Colonic mucosa (tissue), 4 donors: ENCODE results near the gene TSPAN8. TPM values are rescaled to one million over a fixed set of nuclear protein-coding genes. Genes with fewer than 3 reads are reported as not detected.
A peak's percentile ranks its signal among the peaks of the same experiment; 100 is the strongest.

Source experiments
- DNase-seq: peaks from one replicate; pipeline ENCODE4 v3.0.0-alpha.2; 2020
- H3K27ac ChIP-seq: fragments of 200-600 bp; one replicate; pipeline ENCODE4 v1.8.0; 2021
- H3K27me3 ChIP-seq: fragments of 200-600 bp; one replicate; pipeline ENCODE4 v1.8.0; 2021
- H3K36me3 ChIP-seq: fragments of 200-600 bp; one replicate; pipeline ENCODE4 v1.8.0; 2021
- H3K4me1 ChIP-seq: fragments of 200-600 bp; one replicate; pipeline ENCODE4 v1.8.0; 2021; ENCODE audit warnings: mild to moderate bottlenecking
- H3K4me3 ChIP-seq: fragments of 200-600 bp; one replicate; pipeline ENCODE4 v1.8.0; 2021
- H3K9ac ChIP-seq, 2 donors: one replicate each; pipeline ENCODE4 v1.7.0; 2013; ENCODE audit warnings: control low read depth in 2 of 2, low read depth in 2 of 2, low read length in 2 of 2
- H3K9me3 ChIP-seq: fragments of 200-600 bp; one replicate; pipeline ENCODE4 v1.8.0; 2021
- CTCF ChIP-seq: fragments of 200-600 bp; IDR thresholded peaks from one replicate; pipeline ENCODE4 v1.8.0; 2022; ENCODE audit warnings: antibody characterized with exemption, mild to moderate bottlenecking
- intact Hi-C: fragments of 100-400 bp; cut with DNase I; formaldehyde crosslinking; loops from one replicate; pipeline ENCODE4 v1.14.1; 2022
- total RNA-seq, 2 donors: library from RNA; stranded (reverse); fragmentation: NEBNext Ultra II Directional in 1 of 2; extraction: Animal tissue kit (Norgen Biotek cat#: 25700) in 1 of 2; gene quantifications; one replicate each; pipeline ENCODE4 v1.2.1, GENCODE V29; 2021
- donor health status: healthy.
- donor health status: DM: no; HTN: no; CAD: no.
- donor health status: DM: no; HTN: no; CAD: no.

Gene TSPAN8
- total RNA-seq, 2 donors from 2014 or later, result 1,318 to 1,657 TPM

GRCh38 chr12:71144682-71145081 lies 13.1 kb downstream of the TSPAN8 start:
- no peak overlapping the region for H3K4me3 ChIP-seq
- intact Hi-C loops, result no loop called here
- no peaks in the 10 kb centered on the region for H3K9me3 ChIP-seq
- H3K36me3 ChIP-seq, result no peaks in the 10 kb centered on the region
- H3K9ac ChIP-seq, result peak overlapping the region in 1 of 2 donors; percentile 19
- DNase-seq, result no peak
- no peak for TF ChIP-seq CTCF
- H3K27ac ChIP-seq, result no peak overlapping the region
- H3K27me3 ChIP-seq, result no peaks in the 10 kb centered on the region
- no peaks in the 10 kb centered on the region for H3K4me1 ChIP-seq

GRCh38 chr12:71142956-71143355 lies 14.8 kb downstream of the TSPAN8 start:
- Histone ChIP-seq H3K27ac (no peak overlapping the region), H3K27me3 (no peaks in the 10 kb centered on the region)
- intact Hi-C loops, result no loop called here

GRCh38 chr12:71142016-71142415 lies 15.8 kb downstream of the TSPAN8 start:
- H3K27me3 ChIP-seq, result no peaks in the 10 kb centered on the region
- no peaks in the 10 kb centered on the region for H3K4me1 ChIP-seq
- H3K9ac ChIP-seq, result peak overlapping the region in 1 of 2 donors; percentile 22
- no peaks in the 10 kb centered on the region for H3K36me3 ChIP-seq
- no peak for TF ChIP-seq CTCF
- H3K27ac ChIP-seq, result no peak overlapping the region
- intact Hi-C loops, result no loop called here
- no peak overlapping the region for H3K4me3 ChIP-seq
- no peak for DNase-seq
- H3K9me3 ChIP-seq, result no peaks in the 10 kb centered on the region

More at GRCh38 chr12:71142956-71143355, 14.8 kb downstream of the TSPAN8 start:
- no peaks in the 10 kb centered on the region for H3K9me3 ChIP-seq
- H3K36me3 ChIP-seq, result no peaks in the 10 kb centered on the region
- DNase-seq, result no peak
- peak overlapping the region in 1 of 2 donors; percentile 15 for H3K9ac ChIP-seq
- H3K4me1 ChIP-seq, result no peaks in the 10 kb centered on the region
- H3K4me3 ChIP-seq, result no peak overlapping the region
- TF ChIP-seq CTCF, result no peak

GRCh38 chr12:71141378-71141926 lies 16.3 kb downstream of the TSPAN8 start:
- no peaks in the 10 kb centered on the region for H3K27me3 ChIP-seq
- TF ChIP-seq CTCF, result no peak
- intact Hi-C loops, result no loop called here
- no peak overlapping the region for H3K27ac ChIP-seq
- H3K4me3 ChIP-seq, result no peak overlapping the region
- H3K4me1 ChIP-seq, result no peaks in the 10 kb centered on the region
- no peaks in the 10 kb centered on the region for H3K9me3 ChIP-seq
- H3K9ac ChIP-seq, result peak overlapping the region in 1 of 2 donors; percentile 22
- DNase-seq, result no peak
- no peaks in the 10 kb centered on the region for H3K36me3 ChIP-seq

GRCh38 chr12:71139153-71139735 lies 18.6 kb downstream of the TSPAN8 start:
- no peaks in the 10 kb centered on the region for H3K4me1 ChIP-seq
- DNase-seq, result no peak
- H3K4me3 ChIP-seq, result no peak overlapping the region
- H3K9me3 ChIP-seq, result no peaks in the 10 kb centered on the region
- no peaks in the 10 kb centered on the region for H3K27me3 ChIP-seq
- no peak for TF ChIP-seq CTCF
- no peaks in the 10 kb centered on the region for H3K36me3 ChIP-seq
- intact Hi-C loops, result no loop called here
- H3K9ac ChIP-seq, result peak overlapping the region; percentile 10 to 28
- no peak overlapping the region for H3K27ac ChIP-seq
